Muscle of back (tissue), 11 donors: ENCODE measurements around the gene SOCS4. TPM values are rescaled to one million over a fixed set of nuclear protein-coding genes. Genes with fewer than 3 reads are reported as not detected.
"Not testable (repeated sequence)": the region's sequence is repeated elsewhere in the genome, so short reads cannot be mapped to it uniquely, and the experiment has no call there.

Source experiments
- DNase-seq, 3 donors: peaks; one replicate each; pipeline versions ENCODE4 v3.0.0 to v3.0.0-alpha.2; 2013
- polyA plus RNA-seq, 10 donors: library from polyadenylated mRNA; unstranded; fragments of 120-200 nt; gene quantifications; one replicate each; pipeline ENCODE4 v1.2.1, GENCODE V29; 2013; ENCODE audit not compliant: insufficient read length in 10 of 10

The SOCS4 gene
- polyA plus RNA-seq, 10 donors = 7.5 to 13.8 (median 11.3) TPM

- peak; percentile 94 to 98 (median 96) for DNase-seq
These were observed 24.6 kb downstream of the SOCS4 start, which contains the start of gene MAPK1IP1L for GRCh38 chr14:55051423-55052268. TSS of gene MAPK1IP1L (plus strand) at chr14:55051647. CDS start at chr14:55061684, 10,037 bp downstream.

- no peak for DNase-seq
These were observed 25.4 kb downstream of the SOCS4 start for GRCh38 chr14:55052269-55052930.

- no peak for DNase-seq
These were observed 26.0 kb downstream of the SOCS4 start for GRCh38 chr14:55053018-55053417.

GRCh38 chr14:55053500-55053899, 26.5 kb downstream of the SOCS4 start:
- no peak for DNase-seq

- DNase-seq = no peak
These were observed 27.1 kb downstream of the SOCS4 start for GRCh38 chr14:55054098-55054497.

- no peak for DNase-seq
These were observed 30.9 kb downstream of the SOCS4 start for GRCh38 chr14:55057919-55058318.

- no peak for DNase-seq
These were observed 32.3 kb downstream of the SOCS4 start for GRCh38 chr14:55059333-55059732.

- no peak for DNase-seq
These were observed 35.7 kb downstream of the SOCS4 start for GRCh38 chr14:55062517-55063351.

- peak in 1 of 3 donors; percentile 21 for DNase-seq
These were observed 37.9 kb downstream of the SOCS4 start for GRCh38 chr14:55064896-55065295.

GRCh38 chr14:55065411-55065810, 38.4 kb downstream of the SOCS4 start:
- peak in 1 of 3 donors; percentile 39 for DNase-seq

GRCh38 chr14:55066223-55066622, 39.2 kb downstream of the SOCS4 start:
- no peak for DNase-seq

- DNase-seq = no peak
These were observed 44.0 kb downstream of the SOCS4 start for GRCh38 chr14:55070981-55071411.

GRCh38 chr14:55071870-55072640, 45.0 kb downstream of the SOCS4 start:
- DNase-seq = peak; percentile 51 to 69 (median 59)

- DNase-seq = no peak
These were observed 46.8 kb downstream of the SOCS4 start for GRCh38 chr14:55073856-55074255.

GRCh38 chr14:55074662-55075061, 47.6 kb downstream of the SOCS4 start:
- DNase-seq = no peak

- DNase-seq = no peak
These were observed 48.7 kb downstream of the SOCS4 start for GRCh38 chr14:55075628-55076175.

- no peak for DNase-seq
These were observed 50.4 kb downstream of the SOCS4 start for GRCh38 chr14:55077170-55078151.

- not testable (repeated sequence) for DNase-seq
These were observed 52.9 kb downstream of the SOCS4 start for GRCh38 chr14:55079961-55080360.

GRCh38 chr14:55084401-55085059, 57.5 kb downstream of the SOCS4 start:
- DNase-seq = no peak
